CD4-positive, alpha-beta T cell (primary cell): ENCODE results near the gene MAP6D1. TPM values are rescaled to one million over a fixed set of nuclear protein-coding genes. Genes with fewer than 3 reads are reported as not detected.

ENCODE experiments used
- ATAC-seq: fragments of 200-7000 bp; cut with Tn5 transposase; one replicate; pipeline ENCODE4 v1.10.0; 2022; ENCODE audit warnings: mild to moderate bottlenecking; ENCODE audit not compliant: poor library complexity
- CTCF ChIA-PET: fragments of 350-600 bp; sonication (Branson Sonifier 250); formaldehyde crosslinking; loops from one replicate; lab custom pipeline; 2021; ENCODE audit warnings: antibody characterized with exemption, inconsistent platforms; lab: Charles Lee
- POLR2A ChIA-PET: fragments of 350-600 bp; sonication (Branson Sonifier 250); formaldehyde crosslinking; loops from one replicate; lab custom pipeline; 2021; ENCODE audit warnings: antibody characterized with exemption, inconsistent platforms; lab: Charles Lee
- DNase-seq, 14 experiments: peaks; one replicate each; pipeline ENCODE4 v3.0.0-alpha.2; 2013 to 2020; ENCODE audit warnings: mixed read lengths in 2 of 14
- H3K27ac ChIP-seq, 2 donors: one replicate each; pipeline versions ENCODE4 v1.5.1 to v1.7.0; 2013; ENCODE audit warnings: low read length in 2 of 2, low read depth in 1 of 2, mild to moderate bottlenecking in 1 of 2
- H3K27me3 ChIP-seq, 2 experiments: 1 replicate in 1 of 2; 2 replicates in 1 of 2; pipeline versions ENCODE4 v1.6.1 to v1.7.0; 2013; ENCODE audit warnings: low read length in 2 of 2, control low read depth in 1 of 2, mild to moderate bottlenecking in 1 of 2, moderate library complexity in 1 of 2; ENCODE audit not compliant: insufficient read depth in 2 of 2, control insufficient read depth in 1 of 2
- H3K36me3 ChIP-seq: one replicate; pipeline ENCODE4 v1.6.1; 2013; ENCODE audit warnings: low read length, control low read depth; ENCODE audit not compliant: insufficient read depth
- H3K4me1 ChIP-seq: one replicate; pipeline ENCODE4 v1.6.1; 2013; ENCODE audit warnings: low read length, control low read depth; ENCODE audit not compliant: insufficient read depth
- H3K4me3 ChIP-seq: one replicate; pipeline ENCODE4 v1.5.1; 2013; ENCODE audit warnings: mild to moderate bottlenecking, low read length, moderate library complexity
- H3K9me3 ChIP-seq, 2 experiments: 1 replicate in 1 of 2; 2 replicates in 1 of 2; pipeline versions ENCODE4 v1.6.1 to v1.7.0; 2013; ENCODE audit warnings: low read length in 2 of 2, mild to moderate bottlenecking in 2 of 2, control low read depth in 1 of 2, moderate library complexity in 1 of 2; ENCODE audit not compliant: control insufficient read depth in 1 of 2, insufficient read depth in 1 of 2
- H3K27ac Mint-ChIP-seq: one replicate; pipeline ENCODE4 v1.8.0; 2020; ENCODE audit warnings: mixed read lengths
- H3K27me3 Mint-ChIP-seq: one replicate; pipeline ENCODE4 v1.8.0; 2021; ENCODE audit warnings: mixed read lengths
- H3K36me3 Mint-ChIP-seq: one replicate; pipeline ENCODE4 v1.8.0; 2021; ENCODE audit warnings: low read depth, mixed read lengths
- H3K4me1 Mint-ChIP-seq: one replicate; pipeline ENCODE4 v1.8.0; 2021; ENCODE audit warnings: low read depth, mixed read lengths
- H3K4me3 Mint-ChIP-seq: one replicate; pipeline ENCODE4 v1.8.0; 2020; ENCODE audit warnings: mild to moderate bottlenecking, mixed read lengths
- H3K9me3 Mint-ChIP-seq: one replicate; pipeline ENCODE4 v1.8.0; 2020; ENCODE audit warnings: mixed read lengths
- intact Hi-C, 2 experiments: fragments of 100-400 bp; cut with DNase I in 1 of 2; cut with micrococcal nuclease in 1 of 2; formaldehyde crosslinking; loops; one replicate each; pipeline versions ENCODE4 v1.15.1 to v1.9.0; 2023 to 2025; cut with DNase I, micrococcal nuclease
- total RNA-seq, 174 experiments: library from RNA in 2 of 174; stranded (reverse) in 2 of 174; gene quantifications; one replicate each; pipeline ENCODE4 v1.2.3 and lab custom pipeline; 2021 to 2026
- TF ChIP-seq, protein P1 (sequence below): fragments of 200-600 bp; IDR thresholded peaks from one replicate; pipeline ENCODE4 v1.8.0; 2022; ENCODE audit warnings: antibody characterized with exemption, mild to moderate bottlenecking

The MAP6D1 gene
- total RNA-seq, 2 experiments from 2014 or later, result 1.1 to 1.6 TPM

DNA sequence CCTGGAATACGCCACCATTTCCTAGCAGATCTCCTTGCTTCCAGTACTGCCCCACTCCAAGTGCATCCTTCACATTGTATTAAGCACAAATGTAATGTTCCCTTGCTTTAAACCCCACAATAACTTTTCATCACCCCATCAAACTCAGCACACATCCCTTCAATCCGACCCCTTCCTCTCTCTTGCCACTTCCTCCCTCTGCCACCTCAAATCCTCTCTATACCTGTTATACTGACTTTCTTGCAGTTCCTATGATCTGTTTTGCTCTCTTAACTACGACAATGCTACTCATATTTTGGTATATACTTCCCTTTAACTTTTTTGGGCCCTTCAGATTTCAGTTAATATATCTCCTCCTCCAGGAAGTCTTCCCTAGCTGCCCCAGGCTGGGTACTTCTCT is 45.2 kb upstream of the MAP6D1 start:
- no peaks in the 10 kb centered on the region for H3K4me1 ChIP-seq
- H3K4me1 Mint-ChIP-seq, result peaks cover 38% of the 10 kb centered on the region
- peak overlapping the region; percentile 1 for H3K27ac Mint-ChIP-seq
- no peak overlapping the region for H3K4me3 Mint-ChIP-seq
- CTCF ChIA-PET, result no interaction called here
- H3K36me3 ChIP-seq, result peaks cover 23% of the 10 kb centered on the region
- H3K27me3 Mint-ChIP-seq, result no peaks in the 10 kb centered on the region
- TF ChIP-seq, protein P1, sequence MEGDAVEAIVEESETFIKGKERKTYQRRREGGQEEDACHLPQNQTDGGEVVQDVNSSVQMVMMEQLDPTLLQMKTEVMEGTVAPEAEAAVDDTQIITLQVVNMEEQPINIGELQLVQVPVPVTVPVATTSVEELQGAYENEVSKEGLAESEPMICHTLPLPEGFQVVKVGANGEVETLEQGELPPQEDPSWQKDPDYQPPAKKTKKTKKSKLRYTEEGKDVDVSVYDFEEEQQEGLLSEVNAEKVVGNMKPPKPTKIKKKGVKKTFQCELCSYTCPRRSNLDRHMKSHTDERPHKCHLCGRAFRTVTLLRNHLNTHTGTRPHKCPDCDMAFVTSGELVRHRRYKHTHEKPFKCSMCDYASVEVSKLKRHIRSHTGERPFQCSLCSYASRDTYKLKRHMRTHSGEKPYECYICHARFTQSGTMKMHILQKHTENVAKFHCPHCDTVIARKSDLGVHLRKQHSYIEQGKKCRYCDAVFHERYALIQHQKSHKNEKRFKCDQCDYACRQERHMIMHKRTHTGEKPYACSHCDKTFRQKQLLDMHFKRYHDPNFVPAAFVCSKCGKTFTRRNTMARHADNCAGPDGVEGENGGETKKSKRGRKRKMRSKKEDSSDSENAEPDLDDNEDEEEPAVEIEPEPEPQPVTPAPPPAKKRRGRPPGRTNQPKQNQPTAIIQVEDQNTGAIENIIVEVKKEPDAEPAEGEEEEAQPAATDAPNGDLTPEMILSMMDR, result no peak
- intact Hi-C loops, result no loop called here
- POLR2A ChIA-PET, result interaction anchor here (1.0 kb wide), 1 partner anchor 14 kb away, joined by 4 read pairs; the partner anchor contains the start of gene PARL
- no peak overlapping the region for H3K4me3 ChIP-seq
- peaks cover 35% of the 10 kb centered on the region for H3K36me3 Mint-ChIP-seq
- no peaks in the 10 kb centered on the region for H3K9me3 Mint-ChIP-seq
- H3K27ac ChIP-seq, result no peak overlapping the region
- H3K9me3 ChIP-seq, result no peaks in the 10 kb centered on the region
- DNase-seq, result peak in 1 of 14 experiments; percentile 9
- ATAC-seq, result peak; percentile 65
- H3K27me3 ChIP-seq, result no peaks in the 10 kb centered on the region

DNA sequence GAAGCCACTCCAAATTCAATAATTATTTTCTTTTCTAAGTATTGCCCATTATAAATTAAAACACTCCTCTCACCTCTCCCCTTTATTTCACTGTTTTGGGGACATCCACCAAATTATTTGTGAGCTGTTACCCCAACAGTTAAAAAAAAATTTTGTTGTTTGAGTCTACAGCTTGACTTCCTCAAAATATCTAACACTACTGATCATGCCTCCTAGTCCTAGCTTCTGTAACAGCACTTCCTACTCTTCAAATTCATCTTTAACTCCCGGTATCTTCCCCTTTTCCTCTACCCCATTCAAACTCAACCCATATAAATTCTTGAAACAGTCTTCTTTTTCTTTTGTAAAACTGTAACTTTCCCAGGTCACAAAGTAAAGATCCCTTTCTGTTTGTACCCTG is 43.4 kb upstream of the MAP6D1 start:
- CTCF ChIA-PET, result no interaction called here
- POLR2A ChIA-PET, result no interaction called here
- Histone ChIP-seq H3K4me1 (no peaks in the 10 kb centered on the region), H3K27ac (no peak overlapping the region), H3K4me3 (no peak overlapping the region), H3K27me3 (no peaks in the 10 kb centered on the region), H3K36me3 (peaks cover 39% of the 10 kb centered on the region), H3K9me3 (no peaks in the 10 kb centered on the region)
- intact Hi-C loops, result no loop called here
- DNase-seq, result no peak
- peaks cover 33% of the 10 kb centered on the region for H3K4me1 Mint-ChIP-seq
- no peak for ATAC-seq
- no peak overlapping the region for H3K27ac Mint-ChIP-seq
- no peak overlapping the region for H3K4me3 Mint-ChIP-seq
- H3K27me3 Mint-ChIP-seq, result no peaks in the 10 kb centered on the region
- no peaks in the 10 kb centered on the region for H3K9me3 Mint-ChIP-seq
- H3K36me3 Mint-ChIP-seq, result peaks cover 53% of the 10 kb centered on the region
- TF ChIP-seq, protein P1, result no peak

DNA sequence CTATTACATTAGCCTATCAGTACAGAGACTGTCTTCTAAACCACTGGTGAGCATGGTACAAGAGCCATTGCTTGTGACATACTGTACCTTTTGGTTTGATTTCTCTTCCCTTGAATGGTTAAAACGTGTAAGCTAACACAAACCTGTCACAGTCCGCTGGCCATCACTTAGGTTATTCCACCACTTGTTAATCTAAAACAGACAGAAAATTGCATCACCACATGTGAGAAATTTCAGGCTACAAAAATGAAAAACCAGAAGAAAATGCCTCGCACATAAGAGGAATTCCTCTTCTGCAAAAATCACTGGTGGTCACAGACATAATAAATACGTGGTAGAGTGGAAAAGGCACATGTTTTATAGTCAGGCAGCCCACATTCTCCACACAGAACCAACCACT is 37.2 kb upstream of the MAP6D1 start:
- H3K27ac Mint-ChIP-seq, result no peak overlapping the region
- POLR2A ChIA-PET, result no interaction called here
- intact Hi-C loops, result no loop called here

More for the DNA sequence above, 37.2 kb upstream of the MAP6D1 start:
- CTCF ChIA-PET, result no interaction called here
- Mint-ChIP-seq H3K4me1 (no peaks in the 10 kb centered on the region), H3K9me3 (no peaks in the 10 kb centered on the region), H3K27me3 (no peaks in the 10 kb centered on the region), H3K4me3 (no peak overlapping the region), H3K36me3 (peaks cover 88% of the 10 kb centered on the region)
- no peak for DNase-seq
- H3K4me3 ChIP-seq, result no peak overlapping the region
- ATAC-seq, result no peak
- no peaks in the 10 kb centered on the region for H3K4me1 ChIP-seq
- no peak overlapping the region for H3K27ac ChIP-seq
- peaks cover 75% of the 10 kb centered on the region for H3K36me3 ChIP-seq
- TF ChIP-seq, protein P1, result no peak
- H3K27me3 ChIP-seq, result no peaks in the 10 kb centered on the region
- no peaks in the 10 kb centered on the region for H3K9me3 ChIP-seq
